ENCODE data around the gene RIMS4.

The RIMS4 gene

GRCh38 chr20:44715499-44716308, 94.6 kb downstream of the RIMS4 start:
- DNase-seq = no peak

GRCh38 chr20:44714701-44715498, 95.4 kb downstream of the RIMS4 start, which contains the start of gene CCN5:
TSS of gene CCN5 (plus strand) at chr20:44715369. CDS start at chr20:44715391, 22 bp downstream.
- no peak for DNase-seq

DNA sequence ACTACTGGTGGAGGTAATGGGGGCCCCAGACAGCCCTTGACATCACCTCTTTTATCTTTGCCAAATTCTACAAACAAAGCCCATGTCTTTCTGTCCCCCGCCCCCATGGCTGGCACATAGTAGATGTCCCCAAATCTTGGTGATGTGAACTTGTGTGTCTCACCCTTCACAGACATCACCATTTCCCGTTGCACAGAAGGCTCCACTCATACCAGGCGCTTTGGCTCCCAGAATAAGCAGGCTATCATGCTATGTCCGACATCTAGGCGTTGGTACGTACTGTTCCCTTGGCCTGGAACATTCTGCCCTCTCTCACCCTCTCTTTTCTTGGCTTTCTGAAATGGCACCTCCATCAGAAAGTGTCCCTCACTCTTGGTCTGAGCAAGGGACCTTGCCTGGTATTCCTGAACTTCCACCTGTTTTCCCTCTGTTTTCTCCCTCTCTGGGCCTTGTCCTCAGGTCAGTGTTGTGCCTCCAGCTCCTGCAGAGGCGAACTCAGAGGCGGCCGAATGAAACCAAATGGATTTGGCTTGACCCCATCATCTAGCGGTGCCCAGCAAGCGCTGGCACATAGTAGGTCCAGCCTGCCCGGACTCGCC, 96.1 kb downstream of the RIMS4 start:
- no peak for DNase-seq

GRCh38 chr20:44711237-44711636, 99.1 kb downstream of the RIMS4 start:
- no peak for DNase-seq

GRCh38 chr20:44709797-44710196, 100.5 kb downstream of the RIMS4 start:
- no peak for DNase-seq

DNA sequence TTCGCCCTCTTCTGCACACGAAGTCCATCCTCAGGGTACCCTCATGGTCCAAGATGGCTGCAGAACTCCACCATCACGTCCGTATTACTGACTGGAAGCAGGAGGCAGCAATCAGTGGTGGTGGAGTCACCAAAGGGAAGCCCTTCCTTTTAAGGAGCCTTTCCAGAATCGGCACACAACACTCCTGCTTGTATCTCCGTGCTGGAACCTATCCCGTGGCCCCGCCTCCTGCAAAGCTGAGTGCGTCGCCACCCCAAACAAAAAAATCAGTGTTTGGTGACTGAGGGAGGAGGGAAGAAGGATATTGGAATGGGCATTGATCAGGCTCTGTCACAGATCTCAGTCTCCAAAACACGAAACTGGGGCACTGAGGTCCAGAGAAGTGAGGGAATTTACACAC, 101.0 kb downstream of the RIMS4 start:
- DNase-seq = no peak

DNA sequence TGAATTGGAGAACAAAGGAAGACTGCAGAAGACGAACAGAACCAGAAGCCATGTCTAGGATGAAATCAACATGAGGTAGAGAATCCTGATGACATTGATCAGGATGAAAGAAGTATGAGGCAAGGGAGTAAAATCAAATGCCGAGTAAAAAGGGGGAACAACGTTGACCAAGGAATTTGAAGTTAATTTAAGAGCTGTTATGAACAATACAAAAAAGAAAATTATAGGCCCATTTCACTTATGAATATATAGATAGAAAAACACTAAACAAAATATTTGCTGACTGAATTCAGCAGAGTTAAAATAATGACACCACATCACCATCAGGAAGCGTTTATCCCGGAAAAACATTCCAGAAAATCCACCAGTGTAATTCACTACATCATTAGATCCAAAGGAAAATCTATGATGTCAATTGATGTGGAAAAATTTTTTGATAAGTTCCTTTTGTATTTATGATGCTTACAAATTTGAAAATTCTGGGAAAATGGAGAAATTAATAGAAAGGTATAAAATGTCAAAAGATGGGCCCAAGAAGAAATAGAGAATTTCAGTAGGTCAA, 103.2 kb downstream of the RIMS4 start:
- no peak for DNase-seq

GRCh38 chr20:44706301-44707017, 103.9 kb downstream of the RIMS4 start:
- no peak for DNase-seq

- no peak for DNase-seq
Observed at GRCh38 chr20:44705364-44706094, 104.8 kb downstream of the RIMS4 start.

GRCh38 chr20:44704551-44704971, 105.8 kb downstream of the RIMS4 start:
- DNase-seq = no peak

DNA sequence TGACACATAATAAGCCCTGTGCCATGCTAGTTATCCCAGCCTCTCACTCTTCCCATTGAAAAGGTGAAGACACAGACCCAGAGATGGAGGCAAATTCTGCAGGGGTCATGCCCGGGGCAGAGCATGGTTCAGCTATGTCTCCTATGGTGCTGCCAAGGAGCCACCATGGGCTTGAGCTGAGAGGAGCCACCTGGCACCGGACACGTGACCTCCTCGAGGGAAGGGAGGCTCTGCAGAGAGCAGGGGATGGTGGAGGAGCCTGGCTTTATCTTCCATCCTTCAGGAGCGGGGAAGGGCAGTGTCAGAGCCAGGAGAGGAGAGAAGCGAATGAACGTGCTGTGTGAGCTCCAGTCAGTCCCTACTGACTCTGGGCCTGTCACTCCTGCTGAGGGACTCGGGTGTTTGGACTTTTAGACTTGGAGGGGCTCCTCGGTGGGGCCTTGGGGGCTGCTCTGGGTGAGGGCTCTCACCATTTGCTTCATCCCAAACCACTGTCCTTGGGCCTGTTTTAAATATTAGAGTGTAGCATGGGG, 106.3 kb downstream of the RIMS4 start:
- DNase-seq = no peak

- DNase-seq = no peak
Observed at GRCh38 chr20:44703183-44703925, 107.0 kb downstream of the RIMS4 start.

GRCh38 chr20:44702776-44703175, 107.6 kb downstream of the RIMS4 start:
- DNase-seq = no peak

- no peak for DNase-seq
Observed at GRCh38 chr20:44701858-44702256, 108.5 kb downstream of the RIMS4 start.
